ENCODE results near the gene MGAM2. TPM values are rescaled to one million over a fixed set of nuclear protein-coding genes. Genes with fewer than 3 reads are reported as not detected.

MGAM2 gene
- total RNA-seq (2022; extraction: Qiagen RNA extraction; ENCODE audit: low read depth): 0.02 TPM in 1 of 5 replicates, not detected in the others

DNA sequence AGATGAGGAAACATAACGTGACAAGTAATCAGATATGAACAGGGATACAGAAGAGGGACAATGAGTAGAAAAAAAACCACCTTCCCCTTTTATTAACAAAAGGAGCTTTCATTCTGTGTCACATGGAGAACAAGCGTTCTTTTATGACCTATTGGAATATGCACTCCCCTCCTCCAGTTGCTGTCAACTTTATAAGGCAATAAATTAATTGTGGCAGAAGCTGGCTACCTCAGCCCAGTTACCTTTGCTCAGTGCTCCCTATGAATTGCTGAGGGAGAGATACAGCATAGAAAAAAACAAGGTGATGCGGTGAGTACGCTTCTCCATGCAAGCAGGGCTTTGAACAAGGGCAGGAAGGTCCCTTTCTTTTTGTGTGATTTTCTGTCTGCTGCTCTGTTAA is at the start of gene MGAM2:
Gene MGAM2 (plus strand): TSS at position 220 of the 400 bp plus-strand sequence. CDS start 5,156 bp downstream, outside the sequence.

DNA sequence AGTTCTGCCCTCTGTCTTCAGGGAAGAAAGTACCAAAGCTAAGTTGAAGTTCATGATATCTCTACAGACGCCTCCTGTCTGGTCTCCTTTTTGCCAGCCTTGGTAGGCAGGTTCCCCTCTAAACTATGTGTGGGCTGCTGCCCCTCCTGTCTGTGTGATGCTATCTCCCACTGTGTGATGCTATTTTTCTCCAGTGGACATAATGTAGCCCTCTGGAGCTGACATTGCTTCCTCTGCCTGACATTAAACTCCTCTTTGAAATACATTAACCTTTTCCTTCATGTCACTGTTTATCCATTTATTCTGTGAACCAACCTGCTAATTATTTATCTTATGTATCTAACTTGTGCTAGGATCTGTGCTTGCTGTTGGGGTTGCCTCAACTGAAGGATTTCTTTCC is 146.4 kb downstream of the MGAM2 start, which contains the start of gene PRSS58:
Gene PRSS58 (minus strand): TSS at position 101 of the 400 bp plus-strand sequence. CDS start 351 bp downstream, outside the sequence.

Other genes with a start within 250 kb of the MGAM2 start
- not detected in 5 replicates for gene OR9A4, start 195.3 kb upstream of the MGAM2 start, total RNA-seq (2022; extraction: Qiagen RNA extraction; ENCODE audit: low read depth)
- not detected in 5 replicates for gene CLEC5A, start 164.7 kb upstream of the MGAM2 start, total RNA-seq (2022; extraction: Qiagen RNA extraction; ENCODE audit: low read depth)
- not detected in 5 replicates for gene TAS2R38, start 137.9 kb upstream of the MGAM2 start, total RNA-seq (2022; extraction: Qiagen RNA extraction; ENCODE audit: low read depth)
- gene MGAM, start 115.8 kb upstream of the MGAM2 start, total RNA-seq (2022; extraction: Qiagen RNA extraction; ENCODE audit: low read depth): 0.32 to 0.53 TPM (median 0.38 TPM) in 5 replicates
- gene PRSS58, start 146.3 kb downstream of the MGAM2 start, total RNA-seq (2022; extraction: Qiagen RNA extraction; ENCODE audit: low read depth): not detected in 5 replicates

Data from A549 treated with RU486 at 1 μM for 4 hours (cell line).